Naive B cell (primary cell): ENCODE measurements around the gene SBDS. TPM values are rescaled to one million over a fixed set of nuclear protein-coding genes. Genes with fewer than 3 reads are reported as not detected.

Experiments
- ATAC-seq, 2 donors: fragments of 150-1000 bp; cut with Tn5 transposase; 2 replicates each; pipeline ENCODE4 v1.10.0; 2021; ENCODE audit warnings: low read depth in 2 of 2, mild to moderate bottlenecking in 2 of 2, moderate library complexity in 2 of 2
- DNase-seq: peaks from one replicate; pipeline ENCODE4 v3.0.0; 2022
- H3K27ac Mint-ChIP-seq, 6 donors: one replicate each; pipeline ENCODE4 v1.8.0; 2020 to 2022; ENCODE audit warnings: mild to moderate bottlenecking in 6 of 6, mixed read lengths in 6 of 6, moderate library complexity in 5 of 6, inconsistent platforms in 2 of 6
- H3K27me3 Mint-ChIP-seq, 3 donors: one replicate each; pipeline ENCODE4 v1.8.0; 2021 to 2022; ENCODE audit warnings: mixed read lengths in 3 of 3, mild to moderate bottlenecking in 1 of 3
- H3K36me3 Mint-ChIP-seq, 2 donors: one replicate each; pipeline ENCODE4 v1.8.0; 2020 to 2022; ENCODE audit warnings: mixed read lengths in 2 of 2, inconsistent platforms in 1 of 2, mild to moderate bottlenecking in 1 of 2
- H3K4me1 Mint-ChIP-seq, 3 donors: one replicate each; pipeline ENCODE4 v1.8.0; 2020 to 2022; ENCODE audit warnings: mixed read lengths in 3 of 3, inconsistent platforms in 1 of 3, mild to moderate bottlenecking in 1 of 3, moderate library complexity in 1 of 3
- H3K4me3 Mint-ChIP-seq, 8 donors: one replicate each; pipeline ENCODE4 v1.8.0; 2020 to 2022; ENCODE audit warnings: mild to moderate bottlenecking in 8 of 8, mixed read lengths in 8 of 8, moderate library complexity in 8 of 8, inconsistent platforms in 2 of 8
- H3K9me3 Mint-ChIP-seq, 7 donors: one replicate each; pipeline ENCODE4 v1.8.0; 2020 to 2022; ENCODE audit warnings: mixed read lengths in 7 of 7, mild to moderate bottlenecking in 5 of 7, inconsistent platforms in 2 of 7, moderate library complexity in 1 of 7
- polyA plus RNA-seq, 6 donors: library from polyadenylated mRNA; unstranded; fragments of 300-500 nt; fragmentation: Illumina TruSeq; gene quantifications; one replicate each; pipeline ENCODE4 v1.2.3, GENCODE V29; 2021; ENCODE audit warnings: low read depth in 6 of 6

SBDS gene
- polyA plus RNA-seq, 6 donors from 2014 or later: 47.5 to 105 (median 67.4) TPM

DNA sequence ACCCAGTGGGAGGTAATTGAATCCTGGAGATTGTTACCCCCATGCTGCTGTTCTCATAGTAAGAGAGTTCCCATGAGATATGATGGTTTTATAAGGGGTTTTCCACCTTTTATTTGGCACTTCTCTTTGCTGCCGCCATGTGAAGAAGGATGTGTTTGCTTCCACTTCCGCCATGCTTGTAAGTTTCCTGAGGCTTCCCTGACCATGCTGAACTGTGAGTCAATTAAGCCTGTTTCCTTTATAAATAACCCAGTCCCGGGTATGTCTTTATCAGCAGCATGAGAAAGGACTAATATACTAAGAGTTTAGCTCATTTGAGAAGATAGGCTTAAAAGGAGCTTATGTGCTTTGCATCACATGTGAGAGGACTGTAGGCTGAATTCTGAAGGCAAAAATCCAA is 45.1 kb downstream of the SBDS start:
- H3K36me3 Mint-ChIP-seq: peaks cover 15 to 19% of the 10 kb centered on the region in 2 donors
- no peaks in the 10 kb centered on the region for H3K27me3 Mint-ChIP-seq
- no peaks in the 10 kb centered on the region for H3K9me3 Mint-ChIP-seq
- H3K27ac Mint-ChIP-seq: peak overlapping the region in 1 of 6 donors; percentile 26
- H3K4me1 Mint-ChIP-seq: peaks cover 5 to 11% (median 9%) of the 10 kb centered on the region in 3 donors
- no peak overlapping the region for H3K4me3 Mint-ChIP-seq
- DNase-seq (no peak), ATAC-seq (no peak)

DNA sequence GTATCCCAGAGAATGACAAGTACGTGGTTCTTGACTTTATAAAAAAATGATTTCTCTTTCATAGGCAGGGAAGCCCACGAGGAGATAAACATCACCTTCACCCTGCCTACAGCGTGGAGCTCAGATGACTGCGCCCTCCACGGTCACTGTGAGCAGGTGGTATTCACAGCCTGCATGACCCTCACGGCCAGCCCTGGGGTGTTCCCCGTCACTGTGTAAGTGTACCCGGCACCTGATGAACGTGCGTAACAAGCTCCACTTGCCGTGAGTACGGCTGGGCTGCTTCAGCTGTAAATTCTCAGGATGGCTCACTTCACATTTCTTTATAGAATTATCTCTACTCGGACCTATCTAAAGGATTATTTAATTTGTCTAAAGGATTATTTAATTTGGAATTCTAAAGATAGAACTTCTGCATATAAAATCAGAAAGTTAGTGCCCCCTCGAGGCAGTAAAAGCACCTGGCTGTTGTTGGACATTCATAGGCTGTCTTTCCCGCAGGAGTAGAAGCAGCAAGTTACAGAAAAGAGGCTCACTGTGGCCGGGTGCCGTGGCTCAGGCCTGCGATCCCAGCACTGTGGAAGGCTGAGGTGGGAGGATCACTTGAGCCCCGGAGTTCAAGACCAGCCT is 46.8 kb downstream of the SBDS start:
- peaks cover 19 to 25% of the 10 kb centered on the region in 2 donors for H3K36me3 Mint-ChIP-seq
- H3K4me1 Mint-ChIP-seq: peaks cover 5 to 15% (median 11%) of the 10 kb centered on the region in 3 donors
- H3K4me3 Mint-ChIP-seq: no peak overlapping the region
- DNase-seq: no peak
- H3K27ac Mint-ChIP-seq: peak overlapping the region in 1 of 6 donors; percentile 60
- H3K27me3 Mint-ChIP-seq: no peaks in the 10 kb centered on the region
- H3K9me3 Mint-ChIP-seq: no peaks in the 10 kb centered on the region
- ATAC-seq: no peak

DNA sequence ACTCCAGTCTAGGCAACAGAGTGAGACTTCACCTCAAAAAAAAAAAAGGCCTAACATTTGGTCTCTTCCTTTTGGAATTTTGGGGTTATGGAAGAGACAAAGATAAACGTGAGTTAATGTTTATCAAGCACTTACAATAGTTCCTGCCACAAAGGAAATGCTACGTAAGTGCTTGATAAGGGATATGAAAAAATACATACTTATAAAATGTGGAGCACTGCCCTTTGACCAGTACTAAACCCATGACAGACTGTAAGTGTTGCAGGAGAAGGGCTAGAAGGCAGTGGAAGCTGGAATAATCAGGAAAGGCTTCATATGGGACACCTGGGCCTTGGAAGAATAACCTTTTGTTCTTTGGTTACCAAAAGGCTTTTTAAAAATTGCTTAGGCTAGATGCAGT is 48.8 kb downstream of the SBDS start:
- peak overlapping the region in 1 of 6 donors; percentile 15 for H3K27ac Mint-ChIP-seq
- ATAC-seq: no peak
- H3K36me3 Mint-ChIP-seq: peaks cover 6 to 20% of the 10 kb centered on the region in 2 donors
- H3K4me3 Mint-ChIP-seq: no peak overlapping the region
- H3K4me1 Mint-ChIP-seq: peaks cover 0 to 5% (median 3%) of the 10 kb centered on the region in 3 donors
- H3K27me3 Mint-ChIP-seq: no peaks in the 10 kb centered on the region
- no peak for DNase-seq
- H3K9me3 Mint-ChIP-seq: no peaks in the 10 kb centered on the region

DNA sequence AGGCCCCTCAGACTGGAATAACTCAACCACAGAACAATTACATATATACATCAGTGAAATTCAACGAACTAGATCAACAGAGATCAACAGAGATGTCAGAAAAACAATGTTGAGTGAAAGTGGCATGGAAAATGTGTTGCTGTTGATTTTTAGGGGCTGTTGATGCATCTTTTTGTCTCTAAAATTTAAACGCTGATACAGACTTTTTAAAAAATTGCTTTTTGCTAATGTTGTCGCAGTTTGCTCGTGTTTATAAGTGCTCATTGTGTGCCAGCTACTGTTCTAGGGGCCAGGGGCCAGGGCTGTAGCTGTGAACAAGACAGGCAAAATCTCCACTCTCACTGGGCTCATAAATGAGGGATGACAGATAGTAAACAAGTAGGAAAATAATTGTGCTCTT is 56.1 kb downstream of the SBDS start:
- H3K36me3 Mint-ChIP-seq: peaks cover 12 to 20% of the 10 kb centered on the region in 2 donors

DNA sequence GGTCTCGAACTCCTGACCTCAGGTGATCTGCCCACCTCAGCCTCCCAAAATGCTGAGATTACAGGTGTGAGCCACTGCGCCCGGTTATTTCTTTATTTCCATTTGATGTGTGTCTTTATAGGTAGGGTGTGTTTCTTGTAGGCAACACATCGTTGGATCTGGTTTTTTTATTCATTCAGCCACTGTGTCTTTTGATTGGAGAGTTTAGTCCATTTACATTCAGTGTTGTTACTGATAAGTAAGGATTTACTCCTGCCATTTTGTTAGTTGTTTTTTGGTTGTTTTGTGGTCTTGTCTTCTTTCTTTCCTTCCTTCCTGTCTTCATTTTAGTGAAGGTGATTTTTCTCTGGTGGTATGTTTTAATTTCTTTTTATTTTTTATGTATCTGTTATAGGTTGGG is 57.4 kb downstream of the SBDS start:
- peaks cover 12 to 20% of the 10 kb centered on the region in 2 donors for H3K36me3 Mint-ChIP-seq
- H3K4me1 Mint-ChIP-seq: peaks cover 34 to 52% (median 51%) of the 10 kb centered on the region in 3 donors
- ATAC-seq: no peak
- H3K4me3 Mint-ChIP-seq: peak overlapping the region in 2 of 8 donors; percentile 50 to 65
- no peak for DNase-seq
- no peaks in the 10 kb centered on the region for H3K27me3 Mint-ChIP-seq
- peaks cover 0 to 3% (median 0%) of the 10 kb centered on the region in 7 donors for H3K9me3 Mint-ChIP-seq
- H3K27ac Mint-ChIP-seq: peak overlapping the region in 1 of 6 donors; percentile 42

More for the DNA sequence above, 56.1 kb downstream of the SBDS start:
- H3K4me1 Mint-ChIP-seq: peaks cover 31 to 42% (median 40%) of the 10 kb centered on the region in 3 donors
- DNase-seq (no peak), ATAC-seq (no peak)
- H3K27ac Mint-ChIP-seq: peak overlapping the region in 1 of 6 donors; percentile 62
- no peaks in the 10 kb centered on the region for H3K27me3 Mint-ChIP-seq
- no peak overlapping the region for H3K4me3 Mint-ChIP-seq
- H3K9me3 Mint-ChIP-seq: peaks cover 0 to 3% (median 0%) of the 10 kb centered on the region in 7 donors

Other genes with a start within 250 kb of the SBDS start
- gene TMEM248, start 74.4 kb downstream of the SBDS start, polyA plus RNA-seq: 100 to 1,000 TPM; 135 to 160 (median 150) TPM
- gene TYW1, start 1.2 kb upstream of the SBDS start, polyA plus RNA-seq: 10 to 100 TPM; 14.7 to 29.2 (median 19.2) TPM